Hepatocyte (in vitro differentiated cells): ENCODE data around the gene TNFRSF12A.

Experiments used
- EZH2 ChIP-seq: fragments of 200-600 bp; sonication (generic); IDR thresholded peaks from 2 replicates; pipeline ENCODE4 v1.6.1; 2016; ENCODE audit warnings: antibody characterized with exemption, mild to moderate bottlenecking, borderline replicate concordance
- TF ChIP-seq, protein P1 (sequence below): fragments of 200-600 bp; sonication (generic); IDR thresholded peaks from 2 replicates; pipeline ENCODE4 v1.5.1; 2016; ENCODE audit warnings: antibody characterized with exemption, mild to moderate bottlenecking; ENCODE audit not compliant: poor library complexity

GRCh38 chr16:2981177-2981898 is 38.8 kb upstream of the TNFRSF12A start:
- TF ChIP-seq, protein P1, sequence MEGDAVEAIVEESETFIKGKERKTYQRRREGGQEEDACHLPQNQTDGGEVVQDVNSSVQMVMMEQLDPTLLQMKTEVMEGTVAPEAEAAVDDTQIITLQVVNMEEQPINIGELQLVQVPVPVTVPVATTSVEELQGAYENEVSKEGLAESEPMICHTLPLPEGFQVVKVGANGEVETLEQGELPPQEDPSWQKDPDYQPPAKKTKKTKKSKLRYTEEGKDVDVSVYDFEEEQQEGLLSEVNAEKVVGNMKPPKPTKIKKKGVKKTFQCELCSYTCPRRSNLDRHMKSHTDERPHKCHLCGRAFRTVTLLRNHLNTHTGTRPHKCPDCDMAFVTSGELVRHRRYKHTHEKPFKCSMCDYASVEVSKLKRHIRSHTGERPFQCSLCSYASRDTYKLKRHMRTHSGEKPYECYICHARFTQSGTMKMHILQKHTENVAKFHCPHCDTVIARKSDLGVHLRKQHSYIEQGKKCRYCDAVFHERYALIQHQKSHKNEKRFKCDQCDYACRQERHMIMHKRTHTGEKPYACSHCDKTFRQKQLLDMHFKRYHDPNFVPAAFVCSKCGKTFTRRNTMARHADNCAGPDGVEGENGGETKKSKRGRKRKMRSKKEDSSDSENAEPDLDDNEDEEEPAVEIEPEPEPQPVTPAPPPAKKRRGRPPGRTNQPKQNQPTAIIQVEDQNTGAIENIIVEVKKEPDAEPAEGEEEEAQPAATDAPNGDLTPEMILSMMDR: no peak
- no peak for TF ChIP-seq EZH2
